HL-60/S4 (cell line): ENCODE data around the gene CSRP1.

Source experiments
- in situ Hi-C: fragments of 300-500 bp; cut with MboI; formaldehyde crosslinking; loops from 2 replicates; pipeline ENCODE4 v1.14.3; 2022; ENCODE audit warnings: low sequenced_read_pairs

Gene CSRP1

GRCh38 chr1:201515062-201515750 is 8.3 kb upstream of the CSRP1 start:
- in situ Hi-C loops = no loop called here

DNA sequence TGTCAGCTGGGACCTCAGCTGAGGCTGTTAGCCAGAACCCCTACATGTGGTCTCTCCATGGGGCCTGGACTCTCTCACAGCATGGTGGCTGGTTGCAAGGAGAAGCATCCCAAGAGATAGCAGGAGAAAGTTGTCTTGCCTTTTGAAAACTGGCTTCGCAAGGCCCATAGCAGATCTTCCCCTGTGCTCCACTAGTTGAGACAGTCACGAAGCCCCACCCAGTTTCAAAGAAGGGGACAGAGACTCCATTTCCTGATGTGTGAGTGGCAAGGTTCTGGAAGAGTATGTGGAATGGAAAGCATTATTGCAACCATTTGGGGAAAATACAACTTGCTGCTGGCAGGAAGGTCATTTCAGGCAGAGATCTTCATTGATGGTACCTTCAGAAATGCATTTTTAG is 7.5 kb upstream of the CSRP1 start:
- in situ Hi-C loops = no loop called here

DNA sequence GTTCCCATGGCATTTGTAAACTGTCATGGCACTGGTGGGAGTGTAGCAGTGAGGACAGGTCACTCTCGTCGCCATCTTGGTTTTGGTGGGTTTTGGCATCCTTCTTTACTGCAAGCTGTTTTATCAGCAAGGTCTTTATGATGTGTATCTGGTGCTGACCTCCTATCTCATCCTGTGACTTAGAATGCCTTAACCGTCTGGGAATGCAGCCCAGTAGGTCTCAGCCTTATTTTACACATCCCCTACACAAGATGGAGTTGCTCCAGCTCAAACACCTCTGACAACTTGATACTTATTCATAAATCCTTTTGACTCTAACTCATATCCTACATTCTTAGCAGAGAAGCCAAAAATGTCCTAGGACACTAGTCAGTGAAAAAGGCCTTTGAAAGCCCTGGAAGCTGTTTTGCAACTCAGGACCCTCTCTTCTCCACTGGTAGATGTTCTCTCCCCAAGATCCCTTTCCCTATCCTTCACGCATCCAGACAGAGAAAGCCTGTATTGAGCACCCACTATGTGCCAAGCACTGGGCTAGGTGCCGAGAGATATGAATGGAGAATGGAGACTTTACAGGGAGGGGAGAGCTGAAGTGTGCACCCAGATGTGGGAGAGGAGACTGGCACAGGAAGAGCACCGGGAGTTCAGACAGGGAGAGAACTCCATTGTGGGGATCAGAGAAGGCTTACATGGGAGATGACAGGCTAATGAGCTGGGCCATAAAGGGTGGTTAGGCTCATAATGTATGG is 6.7 kb upstream of the CSRP1 start:
- in situ Hi-C loops = no loop called here

DNA sequence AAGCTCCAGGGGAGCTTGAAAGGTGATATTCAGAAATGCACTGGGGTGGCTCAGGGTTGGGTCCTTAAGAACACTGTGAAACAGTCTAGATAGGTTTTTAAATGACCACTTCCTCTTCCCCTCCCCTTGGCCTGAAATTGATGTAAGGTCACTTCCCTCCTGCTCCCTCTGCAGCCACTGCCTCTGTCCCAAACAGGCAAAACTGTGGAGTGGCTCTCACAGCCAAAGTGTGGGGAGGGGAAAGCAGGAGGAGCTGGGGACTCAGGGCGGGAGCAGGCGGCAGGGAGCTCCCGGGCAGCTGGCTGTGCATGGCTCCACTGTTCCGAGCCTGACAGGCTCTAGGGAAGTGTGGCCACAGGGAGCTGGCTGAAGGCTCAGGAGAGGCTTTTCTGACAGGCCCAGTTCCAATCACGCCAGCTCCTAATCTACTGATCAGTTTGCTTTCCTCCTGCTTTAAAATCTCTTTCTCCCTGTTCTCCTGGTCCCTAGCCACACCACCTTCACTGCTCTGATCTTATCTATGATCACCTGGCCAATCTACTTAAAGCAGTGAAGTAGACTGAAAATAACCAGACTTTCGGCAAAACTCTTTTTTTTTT is 5.1 kb upstream of the CSRP1 start:
- in situ Hi-C loops = no loop called here

DNA sequence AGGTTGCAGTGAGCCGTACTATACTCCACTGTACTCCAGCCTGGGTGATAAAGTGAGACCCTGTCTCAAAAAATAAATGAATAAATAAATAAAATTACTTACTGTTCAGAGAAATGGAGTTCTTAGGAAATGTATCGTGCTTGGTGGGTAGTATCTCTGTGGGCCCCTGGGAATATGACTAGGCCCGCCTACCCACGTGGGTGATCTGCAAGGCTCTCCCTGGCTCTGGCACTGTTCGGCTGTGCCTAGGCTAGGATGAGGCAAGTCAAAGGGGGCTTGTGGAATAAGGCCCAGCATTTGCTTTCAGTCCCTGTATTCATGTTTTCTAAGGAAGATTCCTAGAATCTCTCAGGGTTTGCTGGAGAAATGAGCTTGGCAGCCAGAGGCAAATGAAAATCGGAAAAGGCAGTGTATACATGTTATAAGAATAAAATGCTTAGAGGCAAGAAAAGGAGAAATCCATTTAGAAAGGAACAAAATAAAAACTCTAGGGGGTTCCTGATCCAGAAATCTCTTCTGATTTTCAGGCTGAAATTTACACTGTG is 4.5 kb upstream of the CSRP1 start:
- in situ Hi-C loops = no loop called here

GRCh38 chr1:201510734-201511133 is 3.8 kb upstream of the CSRP1 start:
- in situ Hi-C loops = no loop called here

DNA sequence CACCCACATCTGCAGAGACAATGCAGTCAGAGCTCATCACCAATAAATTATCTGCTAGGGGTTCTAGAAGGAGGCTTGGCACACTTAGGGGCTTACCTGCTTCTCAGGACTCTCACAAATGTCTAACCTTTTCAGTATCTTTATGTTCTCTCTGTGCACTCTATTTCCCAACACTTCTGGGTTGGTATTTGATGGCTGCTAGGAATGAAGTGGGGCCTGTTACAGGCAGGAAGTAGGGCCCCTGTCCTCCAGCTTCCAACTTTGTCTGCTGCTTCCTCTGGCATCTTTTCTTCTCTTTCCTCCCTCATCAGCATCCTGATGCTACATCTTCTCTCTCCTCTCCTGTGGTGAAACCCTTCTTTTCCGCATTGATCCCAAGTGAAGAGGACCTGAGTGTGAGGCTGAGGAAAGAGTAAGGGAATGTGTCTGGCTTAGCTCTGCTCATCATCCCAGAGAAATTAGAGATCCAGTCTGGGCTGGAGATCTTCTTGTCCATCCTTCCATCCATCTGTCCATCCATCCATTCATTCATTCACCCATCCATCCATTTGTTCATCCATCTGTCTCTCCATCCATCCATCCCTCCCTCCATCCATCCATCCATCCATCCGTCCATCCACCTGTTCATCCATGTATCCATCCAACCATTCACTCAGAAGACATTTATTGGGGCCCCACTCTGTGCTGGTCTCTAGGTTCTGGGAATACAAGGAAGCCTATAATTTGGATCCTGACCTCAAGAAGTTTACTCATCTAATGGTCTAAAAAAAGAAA is 2.9 kb upstream of the CSRP1 start:
- in situ Hi-C loops = no loop called here

- in situ Hi-C loops = no loop called here
Measured at GRCh38 chr1:201508809-201509208, 1.9 kb upstream of the CSRP1 start.

GRCh38 chr1:201507360-201507675 is 395 bp upstream of the CSRP1 start:
- in situ Hi-C loops = no loop called here

GRCh38 chr1:201506092-201506491 is 831 bp downstream of the CSRP1 start:
- in situ Hi-C loops = no loop called here

- in situ Hi-C loops = no loop called here
Measured at GRCh38 chr1:201505503-201505890, 1.4 kb downstream of the CSRP1 start.

GRCh38 chr1:201504799-201505502 is 2.0 kb downstream of the CSRP1 start:
- in situ Hi-C loops = no loop called here

- in situ Hi-C loops = no loop called here
Measured at GRCh38 chr1:201504179-201504631, 2.7 kb downstream of the CSRP1 start.

DNA sequence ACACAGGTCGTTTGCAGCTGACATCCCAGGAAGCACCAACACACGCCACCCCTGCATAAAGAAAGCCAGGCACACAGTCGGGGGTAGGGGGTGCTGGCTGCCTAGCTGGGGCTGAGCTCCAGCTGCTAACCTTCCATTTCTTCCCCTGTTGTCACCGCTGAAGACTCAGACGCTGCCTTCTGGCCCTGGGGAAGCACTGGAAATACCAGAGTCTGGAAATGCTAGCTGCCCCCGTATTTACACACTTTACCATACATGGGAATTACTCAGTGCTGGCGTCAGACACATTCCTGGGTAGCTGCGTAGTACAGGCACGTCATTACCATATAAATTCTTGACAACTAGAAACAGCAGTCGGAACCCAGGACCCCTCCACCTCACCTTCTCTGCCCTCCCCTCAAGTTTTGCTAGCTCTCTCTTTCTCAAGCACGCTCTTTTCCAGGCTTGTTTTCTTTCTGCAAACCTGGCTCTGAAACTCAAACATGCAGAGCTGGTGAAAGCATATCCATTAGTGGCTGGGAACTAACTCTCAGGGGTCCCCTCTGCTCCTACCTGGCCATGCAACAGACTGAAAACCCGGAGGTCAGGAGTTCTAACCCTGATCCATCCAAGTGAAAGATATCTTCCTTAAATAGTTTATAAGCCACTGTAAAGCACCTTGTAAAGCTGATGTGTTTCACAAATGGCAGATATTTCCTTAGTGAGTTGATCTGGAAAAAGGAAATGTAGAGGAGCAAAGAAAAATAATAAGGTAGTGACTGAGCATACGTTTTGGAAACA is 3.3 kb downstream of the CSRP1 start:
- in situ Hi-C loops = no loop called here

GRCh38 chr1:201502511-201502857 is 4.4 kb downstream of the CSRP1 start:
- in situ Hi-C loops = no loop called here

DNA sequence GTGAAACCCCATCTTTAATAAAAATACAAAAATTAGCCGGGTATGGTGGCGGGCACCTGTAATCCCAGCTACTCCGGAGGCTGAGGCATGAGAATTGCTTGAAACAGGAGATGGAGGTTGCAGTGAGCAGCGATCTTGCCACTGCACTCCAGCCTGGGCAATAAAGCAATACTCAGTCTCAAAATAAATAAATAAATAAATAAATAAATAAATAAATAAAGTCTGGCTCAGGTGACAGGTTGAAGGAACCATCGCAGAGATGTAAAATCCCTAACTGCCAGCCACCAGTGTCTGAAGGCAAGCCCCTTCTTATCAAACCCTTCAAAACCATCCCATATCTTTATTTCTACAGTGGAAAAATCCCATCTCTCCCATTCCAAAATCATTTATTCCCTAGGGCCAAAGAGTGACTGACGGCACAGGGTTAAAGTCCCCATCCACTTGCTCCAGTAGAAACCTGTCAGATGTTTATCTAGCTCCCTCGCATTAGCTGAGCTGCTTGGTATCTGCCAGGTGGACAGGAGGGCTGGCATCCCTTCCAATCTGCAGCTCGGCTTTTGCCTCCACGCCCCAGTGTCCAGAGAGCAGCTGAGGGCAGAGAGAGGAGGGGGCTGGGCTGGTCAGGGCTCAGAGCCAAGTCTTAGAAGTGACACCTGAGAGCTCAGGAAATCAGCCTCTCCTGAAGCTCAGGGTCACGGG is 5.0 kb downstream of the CSRP1 start:
- in situ Hi-C loops = no loop called here

GRCh38 chr1:201501144-201501543 is 5.8 kb downstream of the CSRP1 start:
- in situ Hi-C loops = no loop called here

DNA sequence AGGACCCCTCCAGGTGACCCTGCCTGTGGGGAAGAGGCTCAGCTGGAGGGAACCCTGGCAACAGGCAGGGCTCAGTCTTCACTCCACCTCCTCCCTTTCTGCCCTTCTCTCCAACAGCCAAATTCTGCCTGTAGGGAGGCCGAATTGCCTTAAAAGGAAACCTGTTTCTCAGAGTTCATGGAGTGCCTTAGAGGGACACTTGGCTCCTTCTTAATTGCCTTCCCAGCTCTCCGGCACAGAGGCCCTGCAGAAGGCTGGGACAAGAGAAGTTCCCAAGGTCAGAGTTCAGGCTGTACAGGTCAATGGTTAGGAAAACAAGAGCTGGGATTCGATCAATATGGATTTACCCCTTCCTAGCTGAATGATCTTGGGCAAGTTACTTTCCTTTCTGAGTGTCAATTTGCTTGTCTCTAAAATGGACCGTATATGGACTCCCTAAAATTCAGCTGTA is 6.2 kb downstream of the CSRP1 start:
- in situ Hi-C loops = no loop called here
